DMS114 treated with DMSO at 0.1 percent for 48 hours (cell line): ENCODE measurements around the gene IGLL1.
"Not testable (repeated sequence)": the region's sequence is repeated elsewhere in the genome, so short reads cannot be mapped to it uniquely, and the experiment has no call there.

Experiments
- DNase-seq: peaks from one replicate; lab custom pipeline; 2025; ENCODE audit not compliant: unreplicated experiment; lab: John Stamatoyannopoulos, UW

IGLL1 gene

DNA sequence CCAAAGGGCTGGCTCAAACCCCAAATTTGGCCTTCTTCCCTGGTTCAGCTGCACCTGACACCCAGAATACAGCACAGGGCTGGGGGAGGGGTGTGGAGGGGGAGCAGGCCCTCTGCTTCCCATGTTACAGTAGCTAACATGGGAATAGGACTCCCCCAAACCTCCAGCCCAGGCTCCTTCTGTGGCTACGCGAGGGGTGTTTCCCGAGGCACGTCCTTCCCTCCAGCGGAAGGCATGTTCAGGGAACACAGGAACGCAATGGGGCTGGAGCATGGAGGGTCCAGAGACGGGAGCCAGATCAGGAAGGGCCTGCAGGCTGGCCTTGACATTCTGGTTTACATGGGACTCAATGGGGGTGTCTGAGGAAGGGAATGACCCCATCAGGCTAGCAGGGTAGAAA is 11.8 kb upstream of the IGLL1 start:
- no peak for DNase-seq

DNA sequence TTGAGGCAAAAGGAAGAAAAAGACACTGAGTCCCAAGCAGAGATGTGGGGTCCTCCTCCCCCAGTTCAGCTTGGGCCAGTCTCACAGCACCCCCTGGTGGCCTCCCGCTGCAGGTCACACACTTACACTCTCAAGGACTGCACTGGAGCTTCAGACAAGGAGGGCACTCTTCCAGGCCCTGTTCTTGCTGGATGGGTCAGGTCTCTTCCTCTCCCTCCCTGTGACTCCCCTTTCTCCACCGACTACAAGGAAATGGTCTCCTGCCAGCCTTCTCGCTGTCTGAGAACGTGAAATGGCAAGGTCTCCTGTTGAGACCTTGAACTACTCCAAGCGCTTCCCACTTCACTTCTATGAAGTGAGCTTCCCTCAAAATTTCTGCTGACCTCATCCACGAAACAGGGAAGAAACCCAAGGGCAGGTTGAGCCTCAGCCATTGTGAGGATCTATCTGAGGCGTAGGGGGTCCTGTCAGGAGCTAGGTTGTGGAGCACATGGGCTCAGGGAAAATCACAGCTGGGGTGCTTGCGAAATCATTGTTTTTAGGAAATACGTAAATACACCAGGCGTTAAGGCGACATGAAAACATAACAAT is 11.2 kb upstream of the IGLL1 start:
- peak; percentile 38 for DNase-seq

DNA sequence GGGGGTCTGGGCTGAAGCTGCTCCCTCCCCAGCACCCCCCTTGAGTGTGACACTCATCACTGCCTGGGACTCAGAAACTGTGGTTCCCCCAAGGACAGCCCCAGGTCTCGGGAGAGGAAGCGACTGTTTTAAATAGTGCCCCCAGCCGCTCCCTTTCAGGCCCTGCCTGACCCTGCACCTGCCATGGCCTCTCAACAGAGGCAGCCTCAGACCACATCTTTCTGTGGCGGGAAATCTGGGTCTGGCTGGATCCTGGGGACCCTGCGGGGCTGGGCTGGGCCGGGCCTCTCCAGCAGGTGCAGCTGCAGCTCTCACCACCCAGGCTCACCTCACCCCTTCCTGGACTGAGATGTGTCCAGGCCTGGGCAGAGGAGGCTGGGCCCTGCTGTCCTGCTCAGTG is 3.7 kb upstream of the IGLL1 start:
- no peak for DNase-seq

DNA sequence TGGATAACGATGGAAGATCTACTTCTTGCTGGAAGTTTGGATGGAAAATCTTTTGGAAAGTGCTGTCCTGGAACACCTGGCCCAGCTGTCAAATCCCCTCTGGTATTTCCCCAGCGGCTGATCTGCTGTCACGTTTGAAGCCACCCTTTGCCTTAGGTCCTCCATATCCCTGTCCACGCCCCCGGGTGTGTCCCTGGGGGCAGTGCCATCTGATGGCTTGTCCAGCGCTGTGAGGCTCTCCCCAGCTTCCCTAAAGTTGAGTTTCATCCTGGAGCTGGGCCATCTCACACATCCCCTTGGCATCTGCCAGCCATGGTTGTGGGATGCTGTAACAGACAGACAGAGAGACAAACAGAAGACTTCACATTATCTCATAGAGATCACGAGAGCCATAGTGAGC is 3.1 kb upstream of the IGLL1 start:
- no peak for DNase-seq

DNA sequence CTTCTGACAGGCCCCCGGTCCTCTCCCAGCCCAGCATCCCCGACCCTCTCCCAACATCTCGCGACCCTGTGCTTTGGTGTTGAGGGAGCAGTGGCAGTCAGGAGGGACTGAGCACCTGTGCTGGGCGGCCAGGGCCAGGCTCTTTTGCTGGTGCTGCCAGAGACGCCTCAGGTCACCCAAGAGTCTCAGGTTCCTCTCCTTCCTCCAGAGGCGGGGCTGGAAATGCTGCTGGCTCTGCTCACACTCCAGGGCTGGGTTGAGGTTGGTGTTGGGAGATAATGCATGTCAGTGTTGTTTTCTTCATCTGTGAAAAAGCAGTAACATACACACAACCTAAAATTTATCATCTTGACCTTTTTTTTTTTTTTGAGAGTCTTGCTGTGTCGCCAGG is 1.2 kb upstream of the IGLL1 start:
- no peak for DNase-seq

DNA sequence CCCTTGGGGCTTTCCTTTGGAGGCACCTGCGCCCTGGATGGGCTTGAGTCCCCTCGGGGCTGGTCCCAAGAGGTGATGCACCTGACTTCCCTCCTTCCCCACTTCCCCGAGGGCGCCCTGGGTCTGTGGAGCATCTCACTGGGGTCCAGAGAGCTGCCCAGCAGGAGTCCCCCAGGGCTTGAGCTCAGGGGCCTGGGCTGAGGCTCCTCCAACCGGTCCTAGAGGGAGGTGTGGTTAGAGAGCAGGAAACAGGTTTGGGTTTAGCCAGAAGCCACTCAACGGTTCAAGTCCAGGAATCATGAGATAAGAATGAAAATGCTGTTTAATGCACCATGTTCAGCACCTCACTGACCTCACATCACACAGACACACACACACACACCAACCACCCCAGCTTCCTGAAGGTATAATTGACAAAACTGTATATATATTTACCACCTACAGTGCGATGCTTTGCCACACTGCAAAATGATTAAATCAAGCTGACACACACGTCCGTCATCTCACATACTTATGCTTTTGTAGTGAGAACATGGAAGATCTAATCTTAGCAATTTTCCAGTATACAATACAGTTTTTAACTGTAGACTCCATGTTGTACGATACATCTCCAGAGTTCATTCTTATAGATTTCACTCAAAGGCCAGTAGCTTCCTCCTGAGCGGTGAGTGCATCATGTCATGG is 628 bp upstream of the IGLL1 start:
- DNase-seq = no peak

DNA sequence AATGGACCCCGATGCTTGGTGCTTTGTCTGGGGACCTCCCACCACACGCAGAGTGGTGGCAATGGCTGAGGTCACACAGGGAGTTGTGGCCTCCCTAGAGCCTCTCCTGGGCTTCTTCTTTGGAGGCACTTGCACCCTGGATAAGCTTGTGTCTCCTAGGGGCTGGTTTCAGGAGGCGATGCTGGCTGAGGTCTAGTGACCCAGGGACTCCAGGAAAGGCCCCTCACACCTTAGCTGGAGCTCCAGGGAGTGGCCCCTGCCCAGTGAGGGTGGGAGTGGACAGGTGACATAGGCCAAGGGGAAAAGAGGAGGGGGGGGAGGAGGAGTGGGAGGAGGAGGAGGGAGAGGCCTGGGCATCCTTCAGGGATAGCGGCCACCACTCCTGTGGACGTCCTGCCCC is 810 bp downstream of the IGLL1 start:
- DNase-seq = no peak

DNA sequence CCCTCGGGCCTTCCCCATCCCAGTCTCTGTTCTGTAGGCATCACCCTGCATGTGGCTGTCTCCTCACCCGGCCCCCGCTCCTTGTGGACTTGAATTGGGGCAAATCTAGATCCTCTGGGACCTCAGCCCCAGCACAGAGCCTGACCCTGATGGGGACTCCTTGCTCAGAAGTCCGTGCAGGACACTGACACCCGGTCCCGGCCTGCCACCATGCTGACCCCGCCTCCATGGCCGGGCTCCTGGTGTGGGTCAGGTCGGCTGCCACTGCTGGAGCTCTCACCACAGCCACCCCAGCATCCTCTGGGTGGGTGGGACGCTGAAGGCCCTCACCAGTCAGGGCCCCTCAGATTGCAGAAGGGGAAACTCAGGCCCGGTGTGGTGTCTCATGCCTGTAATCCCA is 1.8 kb downstream of the IGLL1 start:
- DNase-seq = no peak

DNA sequence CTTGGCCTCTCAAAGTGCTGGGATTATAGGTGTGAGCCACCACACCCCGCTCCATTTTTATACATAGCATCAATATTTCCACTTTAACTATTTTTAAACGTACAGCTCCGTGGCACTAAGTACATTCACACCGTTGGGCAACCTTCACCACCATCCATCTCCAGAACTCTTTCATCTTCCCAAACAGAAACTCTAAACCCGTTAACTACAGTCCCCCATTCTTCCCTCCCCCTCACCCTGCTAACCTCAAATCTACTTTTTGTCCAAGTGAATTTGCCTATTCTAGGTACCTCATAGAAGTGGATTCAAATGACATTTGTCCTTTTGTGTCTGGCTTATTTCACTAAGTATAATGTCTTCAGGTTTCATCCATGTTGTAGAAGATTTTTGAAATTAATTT is 3.4 kb downstream of the IGLL1 start:
- no peak for DNase-seq

DNA sequence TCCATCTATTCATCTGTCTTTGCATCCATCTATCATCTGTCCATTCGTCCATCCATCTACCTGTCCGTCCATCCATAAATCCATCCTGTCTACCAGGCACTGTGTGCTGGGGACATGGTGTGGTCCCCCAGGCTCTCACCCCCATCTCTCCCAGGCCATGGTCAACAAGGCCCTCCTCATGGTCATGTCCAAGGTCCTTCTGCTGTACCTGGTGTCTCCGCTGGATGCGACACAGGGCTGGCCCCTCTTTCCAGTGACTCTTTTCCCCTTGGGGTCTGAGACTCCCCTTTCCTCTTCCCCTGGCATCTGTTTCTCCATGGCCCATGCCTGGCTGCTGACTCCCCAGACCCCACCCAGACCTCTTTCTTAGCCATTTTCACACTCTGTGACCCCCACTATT is 4.5 kb downstream of the IGLL1 start:
- no peak for DNase-seq

DNA sequence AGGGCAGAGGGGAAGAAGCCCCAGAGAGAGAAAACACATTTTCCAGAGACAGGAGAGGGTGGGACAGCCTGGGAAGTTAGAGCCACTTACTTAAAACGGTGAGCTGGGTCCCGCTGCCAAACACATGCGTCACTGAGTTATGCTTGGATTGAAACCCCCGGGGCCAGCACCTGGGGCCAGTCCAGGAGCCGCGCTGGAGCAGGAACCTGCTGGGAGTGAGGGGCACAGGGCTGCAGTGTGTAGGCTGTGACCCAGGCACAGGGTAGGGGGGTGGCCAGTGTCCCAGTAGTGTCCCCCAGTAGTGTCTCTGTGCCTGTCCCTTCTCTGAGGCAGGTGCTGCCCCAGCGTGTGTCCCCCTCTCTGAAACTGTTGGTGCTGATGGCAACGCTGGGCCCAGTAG is 5.2 kb downstream of the IGLL1 start:
- no peak for DNase-seq

DNA sequence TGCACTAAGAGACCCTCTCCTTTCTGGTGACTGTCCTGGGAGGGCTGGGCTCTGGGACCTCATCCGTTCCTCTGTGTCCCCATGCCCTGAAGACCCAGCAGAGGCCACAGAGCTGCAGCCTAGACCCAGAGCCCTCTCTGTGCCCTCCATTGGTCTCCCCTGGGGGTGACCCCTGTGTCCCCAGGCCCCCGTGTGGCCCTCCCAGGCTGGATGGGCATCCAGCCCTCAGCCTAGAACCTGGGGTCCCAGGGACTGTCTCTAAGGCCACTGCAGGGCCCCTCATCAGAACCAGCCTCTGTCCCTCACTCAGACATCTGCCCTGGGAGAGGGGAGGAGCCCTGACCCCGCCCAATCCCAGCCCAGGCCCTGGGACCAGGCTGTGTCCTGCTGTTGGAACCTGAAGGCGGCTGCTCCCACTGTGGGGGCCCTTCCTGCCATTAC is 5.7 kb downstream of the IGLL1 start:
- DNase-seq = no peak

DNA sequence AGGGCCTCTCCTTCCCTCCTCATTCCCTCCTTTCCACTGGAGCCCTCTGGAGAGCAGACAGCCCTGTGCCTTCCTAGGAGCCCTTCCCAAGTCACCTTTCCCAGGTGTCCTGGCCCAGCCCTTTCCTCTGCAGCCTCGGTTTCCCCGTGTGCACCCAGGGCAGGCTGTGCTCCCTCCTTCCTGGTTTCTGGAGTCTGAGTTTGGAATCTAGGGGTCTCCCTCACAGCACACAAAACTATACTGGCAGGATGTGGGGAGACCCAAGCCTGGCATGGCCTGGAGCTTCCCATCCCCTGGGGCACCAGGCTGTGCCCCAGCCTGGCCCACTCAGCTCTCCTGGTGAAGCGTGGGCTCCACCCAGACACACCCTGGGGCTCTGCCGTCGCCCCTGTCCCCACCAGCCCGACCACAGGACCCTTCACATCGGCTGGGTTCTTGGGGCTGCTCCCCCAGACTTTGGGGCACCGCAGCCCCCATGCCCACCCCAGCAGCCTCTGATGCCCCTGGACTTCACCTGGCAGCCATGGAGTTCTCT is 6.3 kb downstream of the IGLL1 start:
- DNase-seq = not testable (repeated sequence)

DNA sequence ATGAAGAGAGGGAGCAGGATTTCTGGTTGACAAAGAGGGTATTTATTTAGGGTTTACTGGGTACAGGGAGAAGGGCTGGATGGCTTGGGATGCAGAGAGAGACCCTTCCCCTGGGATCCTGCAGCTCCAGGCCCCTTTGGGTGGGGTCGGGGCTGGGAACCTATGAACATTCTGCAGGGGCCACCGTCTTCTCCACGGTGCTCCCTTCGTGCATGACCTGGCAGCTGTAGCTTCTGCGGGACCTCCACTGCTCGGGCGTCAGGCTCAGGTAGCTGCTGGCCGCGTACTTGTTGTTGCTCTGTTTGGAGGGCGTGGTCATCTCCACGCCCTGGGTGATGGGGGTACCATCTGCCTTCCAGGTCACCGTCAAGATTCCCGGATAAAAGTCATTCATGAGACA is 7.0 kb downstream of the IGLL1 start:
- DNase-seq = not testable (repeated sequence)

DNA sequence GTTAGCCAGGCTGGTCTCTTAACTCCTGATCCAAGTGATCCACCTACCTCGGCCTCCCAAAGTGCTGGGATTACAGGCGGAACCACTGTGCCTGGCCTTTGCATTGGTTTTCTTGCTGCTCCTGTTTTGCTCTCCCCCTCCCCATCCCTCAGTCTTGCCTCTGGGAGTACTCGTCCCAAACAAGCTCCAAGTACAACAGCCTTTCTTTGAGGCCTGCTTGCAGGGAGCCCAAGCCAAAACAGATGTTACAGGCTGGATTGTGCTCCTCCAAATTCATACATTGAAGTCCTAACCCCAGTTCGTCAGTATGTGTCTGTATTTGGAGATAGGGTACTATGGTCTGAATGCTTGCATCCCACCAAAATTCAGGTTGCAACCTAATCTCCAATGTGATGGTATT is 8.6 kb downstream of the IGLL1 start:
- DNase-seq = no peak

DNA sequence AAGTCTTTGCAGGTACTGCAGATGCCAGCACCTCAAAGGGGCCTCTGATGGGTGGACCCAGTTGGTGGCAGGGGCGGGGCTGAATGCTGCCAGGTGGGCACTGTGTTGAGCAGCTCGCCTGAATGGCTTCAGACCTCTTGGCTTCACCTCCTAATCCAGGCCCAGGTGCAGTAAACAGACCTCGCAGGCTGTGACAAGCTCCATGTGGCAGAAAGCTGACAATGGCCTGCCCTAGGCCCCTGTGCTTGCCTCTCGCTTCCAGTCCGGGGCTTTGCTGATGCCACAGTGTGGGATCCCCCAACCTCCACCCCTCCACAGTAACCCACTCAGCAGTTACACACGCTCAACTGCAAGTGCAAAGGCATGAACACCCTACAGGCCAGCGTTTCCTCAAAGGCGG is 9.4 kb downstream of the IGLL1 start:
- DNase-seq = no peak

DNA sequence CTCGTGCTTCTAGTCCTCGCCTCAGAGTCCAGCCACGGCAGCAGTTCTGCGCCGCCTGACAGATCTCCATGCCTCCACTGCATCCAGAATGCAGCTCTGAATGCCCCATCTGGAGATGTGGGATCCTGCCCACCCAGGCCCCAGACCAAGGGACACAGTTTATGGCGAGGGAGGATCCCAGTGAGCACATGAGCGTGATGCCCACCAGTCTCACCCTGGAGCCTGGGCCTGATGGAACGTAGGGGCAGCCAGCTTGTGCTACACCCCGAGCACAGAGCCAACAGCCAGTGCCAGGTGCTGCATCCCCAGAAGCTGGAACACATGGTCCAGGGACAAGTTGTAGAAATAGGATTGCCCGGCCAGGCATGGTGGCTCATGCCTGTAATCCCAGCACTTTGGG is 10.4 kb downstream of the IGLL1 start:
- DNase-seq = no peak

DNA sequence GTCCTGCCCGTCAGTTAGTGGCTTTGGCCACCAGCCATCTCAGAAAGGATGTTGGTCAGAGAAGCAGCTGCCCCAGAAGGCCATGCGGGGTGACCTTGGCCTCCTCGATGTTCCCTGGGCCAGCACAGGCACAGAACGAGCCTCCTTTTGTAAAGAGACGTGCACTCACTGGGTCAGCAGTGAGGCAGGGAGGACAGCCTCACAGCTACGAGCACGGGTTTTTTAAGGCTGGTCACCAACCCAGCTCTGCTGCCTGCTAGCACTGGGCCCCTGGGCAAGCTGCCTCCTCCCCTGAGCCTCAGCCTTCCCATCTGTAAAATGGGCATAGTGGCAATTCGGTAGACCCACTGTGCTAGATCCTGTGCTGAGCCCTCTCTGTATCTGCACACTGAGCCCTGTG is 10.8 kb downstream of the IGLL1 start:
- no peak for DNase-seq

DNA sequence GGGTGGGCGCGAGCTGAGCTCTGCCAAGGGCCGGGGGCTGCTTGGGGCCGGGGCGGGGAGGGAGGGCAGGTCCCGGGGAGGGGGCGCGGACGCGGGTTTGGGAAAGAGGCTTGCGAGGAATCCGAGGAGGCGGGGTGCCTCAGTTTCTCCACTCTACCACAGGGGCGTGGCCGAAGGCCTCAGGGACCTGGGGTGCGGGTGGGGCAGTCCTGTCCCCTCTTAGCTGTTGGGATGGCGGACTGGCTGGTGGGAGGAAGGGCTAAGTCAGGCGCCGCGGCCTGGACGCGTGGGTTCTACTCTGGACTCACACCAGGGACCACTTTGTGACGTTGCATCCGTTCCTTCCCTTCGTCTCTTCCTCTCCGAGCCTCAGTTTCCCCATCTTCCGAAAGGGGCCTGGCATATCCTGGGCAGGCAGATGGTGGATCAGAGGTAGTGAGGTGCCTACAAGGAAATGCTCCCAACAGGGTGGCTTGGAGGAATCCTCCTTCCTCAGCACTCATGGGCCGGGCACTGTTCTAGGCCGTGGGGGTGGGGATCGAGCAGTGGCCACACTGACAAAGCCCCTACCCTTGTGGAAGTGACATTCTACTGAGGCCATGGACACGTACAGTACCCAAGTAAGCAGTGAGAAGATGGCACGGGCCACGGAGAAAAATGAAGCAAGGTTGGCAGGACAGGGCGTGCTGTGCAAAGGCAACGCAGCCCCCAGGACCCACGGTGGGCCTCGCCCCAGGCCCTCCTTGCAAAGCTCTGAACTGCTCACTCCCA is 13.2 kb downstream of the IGLL1 start:
- no peak for DNase-seq

DNA sequence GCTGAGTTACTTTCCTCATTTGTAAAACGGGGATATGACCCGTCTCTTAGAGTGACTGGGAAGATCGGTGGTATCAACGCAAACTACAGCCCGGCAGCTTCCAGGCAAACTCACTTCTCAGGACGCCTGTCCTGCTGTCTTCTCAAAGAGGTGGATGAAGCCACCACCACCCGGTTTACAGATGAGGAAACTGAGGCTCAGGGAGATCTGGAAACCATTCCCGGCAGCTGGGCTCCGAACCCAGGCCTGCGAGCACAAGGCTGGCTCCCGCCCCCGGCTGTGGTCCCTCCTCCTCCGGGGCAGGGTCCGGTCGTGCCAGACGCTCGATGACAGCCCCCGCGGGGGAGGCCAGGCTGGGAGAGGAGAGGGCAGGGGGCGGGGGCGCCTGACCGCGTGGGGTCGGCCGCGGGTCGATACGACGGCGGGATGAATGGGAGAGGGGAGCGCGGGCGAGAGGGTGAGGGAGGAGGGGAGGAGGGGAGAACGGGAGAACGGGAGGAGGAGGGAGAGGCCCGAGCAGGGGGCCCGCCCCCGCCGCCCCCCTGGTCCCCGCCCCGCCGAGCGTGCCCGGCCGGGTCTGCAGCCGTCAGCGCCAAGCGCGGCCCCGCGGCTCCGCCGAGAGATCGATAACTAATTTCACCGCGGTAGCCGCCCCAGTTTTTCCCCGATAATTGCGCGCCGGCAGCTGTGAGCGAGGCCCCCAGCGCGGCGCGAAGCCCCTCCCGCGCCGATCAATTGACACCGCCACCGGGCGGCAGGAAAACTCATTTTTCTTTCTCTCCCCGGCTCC is 14.0 kb downstream of the IGLL1 start:
- DNase-seq = no peak

DNA sequence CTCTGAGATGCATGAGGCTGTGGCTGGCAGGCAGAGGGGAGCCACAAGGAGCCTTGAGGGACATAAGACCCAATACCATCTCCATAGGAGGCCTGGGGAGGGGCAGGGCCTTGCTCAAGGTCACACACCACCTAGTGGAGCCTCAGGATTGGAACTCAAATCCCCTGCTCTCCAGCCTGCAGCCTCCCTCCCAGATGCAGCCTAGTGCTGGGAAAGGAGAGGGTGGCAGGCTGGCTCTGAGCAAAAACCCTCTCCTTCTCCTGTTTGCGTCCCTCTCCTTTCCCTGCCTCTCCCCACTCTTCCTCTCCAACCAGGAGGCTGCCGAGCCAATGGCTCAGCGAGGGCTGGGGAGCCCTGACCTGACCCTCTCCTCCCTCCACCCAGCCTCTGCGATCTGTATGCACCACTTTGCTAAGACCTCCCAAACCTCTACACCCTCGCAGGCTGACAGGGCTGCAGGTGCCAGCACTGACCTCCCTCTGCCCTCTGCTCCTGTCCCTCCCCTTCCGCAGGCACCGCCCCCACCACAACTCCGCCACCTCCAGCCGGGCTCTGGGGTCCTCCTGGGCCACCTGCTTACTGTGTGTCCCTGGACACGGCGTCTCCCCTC is 14.7 kb downstream of the IGLL1 start:
- DNase-seq = no peak
